HG03025 (cell line): ENCODE measurements around the gene GRIN1.

ENCODE experiments used
- ATAC-seq: cut with Tn5 transposase; IDR thresholded peaks from one replicate; pipeline ENCODE4 v1.9.1; 2021; ENCODE audit warnings: mild to moderate bottlenecking, moderate library complexity; ENCODE audit not compliant: unreplicated experiment, low FRiP score

The GRIN1 gene

DNA sequence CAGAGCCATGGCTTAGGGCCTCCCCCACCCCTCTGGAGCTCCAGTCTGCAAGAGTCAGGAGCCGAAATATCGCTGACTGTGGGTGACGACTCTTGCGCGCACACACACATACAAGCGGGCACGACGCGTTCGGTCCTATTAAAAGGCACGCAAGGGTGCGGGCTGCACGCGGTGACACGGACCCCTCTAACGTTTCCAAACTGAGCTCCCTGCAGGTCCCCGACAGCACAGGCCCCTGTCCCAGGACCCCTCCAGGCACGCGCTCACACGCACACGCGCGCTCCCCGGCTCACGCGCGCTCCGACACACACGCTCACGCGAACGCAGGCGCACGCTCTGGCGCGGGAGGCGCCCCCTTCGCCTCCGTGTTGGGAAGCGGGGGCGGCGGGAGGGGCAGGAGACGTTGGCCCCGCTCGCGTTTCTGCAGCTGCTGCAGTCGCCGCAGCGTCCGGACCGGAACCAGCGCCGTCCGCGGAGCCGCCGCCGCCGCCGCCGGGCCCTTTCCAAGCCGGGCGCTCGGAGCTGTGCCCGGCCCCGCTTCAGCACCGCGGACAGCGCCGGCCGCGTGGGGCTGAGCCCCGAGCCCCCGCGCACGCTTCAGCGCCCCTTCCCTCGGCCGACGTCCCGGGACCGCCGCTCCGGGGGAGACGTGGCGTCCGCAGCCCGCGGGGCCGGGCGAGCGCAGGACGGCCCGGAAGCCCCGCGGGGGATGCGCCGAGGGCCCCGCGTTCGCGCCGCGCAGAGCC lies at the start of gene GRIN1:
GRIN1 (plus strand) TSS at position 433 of the 746 bp plus-strand sequence. CDS start 333 bp downstream, outside the sequence.
- no peak for ATAC-seq

DNA sequence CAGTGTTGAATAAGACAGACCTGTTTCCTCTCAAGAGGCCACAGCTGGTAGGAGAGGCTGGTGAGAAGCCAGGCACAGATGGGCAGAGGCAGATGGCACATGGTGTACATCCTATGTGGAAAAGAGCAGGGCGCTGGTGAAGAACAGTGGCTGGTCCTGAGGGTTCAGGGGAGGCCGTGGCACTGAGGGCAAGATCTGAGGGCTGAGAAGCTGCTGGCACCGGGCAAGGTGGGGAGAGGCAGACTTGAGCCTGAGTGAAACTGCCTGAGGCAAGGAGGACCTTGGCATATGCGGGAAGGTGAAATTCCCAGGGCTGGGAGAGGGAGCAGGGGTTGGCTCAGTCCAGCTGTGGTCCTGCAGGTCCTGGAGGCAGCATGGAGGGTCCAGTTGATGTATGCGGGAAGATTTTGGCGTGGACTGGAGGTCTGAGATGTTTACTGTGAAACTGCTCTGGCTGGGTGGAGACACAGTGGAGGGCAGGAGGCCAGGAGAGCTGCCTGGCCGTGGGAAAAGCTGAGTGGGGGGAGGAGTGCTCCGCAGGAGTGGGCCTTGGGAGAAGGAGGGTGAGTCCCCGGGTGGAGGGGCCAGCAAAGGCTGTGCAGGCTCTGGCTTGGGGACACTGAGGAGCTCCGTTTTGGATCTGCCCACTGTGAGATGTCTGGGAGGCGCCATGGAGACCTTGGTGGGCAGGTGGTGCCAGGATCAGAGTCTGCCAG lies 49.6 kb upstream of the GRIN1 start:
- ATAC-seq: no peak

DNA sequence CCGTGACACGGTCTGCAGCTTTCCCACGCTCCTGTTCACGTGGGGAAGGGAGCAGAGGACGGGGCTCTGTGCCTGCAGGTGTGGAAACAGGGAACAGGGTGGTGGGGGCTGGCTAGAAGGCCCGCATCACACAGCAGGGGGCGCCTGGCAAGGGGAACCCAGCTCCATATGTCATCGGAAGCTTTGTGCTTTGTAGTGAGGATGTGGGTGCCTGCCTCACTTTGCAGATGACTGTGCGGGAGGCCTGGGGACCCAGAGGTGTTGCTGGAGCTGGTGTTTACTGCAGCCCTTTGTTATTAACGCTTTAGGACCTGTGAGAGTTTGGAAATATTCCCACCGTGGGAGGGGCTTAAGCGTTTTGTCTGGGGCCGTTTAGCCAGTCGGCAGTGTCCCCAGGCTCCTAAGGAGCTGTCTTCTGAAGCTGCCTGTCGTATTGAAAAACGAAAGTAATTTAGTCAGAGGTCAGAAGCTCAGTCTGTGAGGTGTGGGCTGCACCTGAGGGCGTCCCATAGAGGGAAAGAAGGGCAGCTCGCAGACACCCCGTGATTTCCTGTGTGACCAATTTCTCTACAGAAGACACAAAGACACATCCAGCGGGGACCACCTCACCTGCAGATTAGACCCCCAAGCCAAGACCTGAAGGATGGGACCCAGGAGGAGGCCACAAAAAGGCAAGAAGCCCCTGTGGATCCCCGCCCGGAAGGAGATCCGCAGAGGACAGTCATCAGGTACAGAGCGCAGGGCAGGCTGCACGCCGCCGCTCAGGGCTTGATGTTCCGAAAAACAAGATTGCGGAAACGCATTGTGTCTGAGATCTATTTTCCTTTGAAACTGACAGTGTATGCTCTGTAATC lies 43.1 kb upstream of the GRIN1 start:
- peak; percentile 58 for ATAC-seq

DNA sequence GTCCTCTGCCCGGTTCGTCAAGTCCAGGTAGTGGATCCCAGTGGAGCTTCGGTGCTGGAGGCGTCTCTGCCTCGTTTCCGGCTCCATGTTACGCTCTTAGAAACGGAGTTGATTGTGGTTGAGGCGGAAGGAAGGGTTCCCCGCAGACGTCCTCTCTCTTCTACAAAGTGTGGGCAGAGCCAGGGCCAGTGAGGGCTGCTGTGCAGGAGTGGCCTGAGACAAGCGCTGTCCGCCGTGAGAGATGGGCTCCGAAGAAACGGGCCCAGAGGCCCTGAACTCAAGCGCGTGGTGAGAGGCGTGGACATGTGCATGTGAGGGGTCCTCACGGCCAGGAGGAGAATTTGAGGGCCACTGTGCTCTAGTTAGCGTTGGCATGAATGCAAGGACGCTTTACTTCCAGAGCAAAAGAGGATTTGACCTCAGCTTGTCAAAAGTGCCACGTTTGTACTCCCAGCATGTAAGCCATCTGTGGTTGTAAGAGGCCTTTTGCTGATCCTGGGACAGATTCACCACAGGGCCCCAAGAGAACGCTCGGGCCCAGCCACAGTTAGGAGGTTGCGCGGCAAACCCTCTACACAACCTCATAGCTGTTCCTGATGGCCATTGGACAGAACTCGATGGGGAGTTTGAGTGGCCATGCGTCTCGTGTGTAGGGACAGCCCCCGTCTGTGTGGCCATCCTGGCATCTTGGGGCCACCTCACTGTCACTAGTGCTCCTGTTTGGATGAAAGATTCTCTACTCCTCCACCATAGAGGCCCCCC lies 42.0 kb upstream of the GRIN1 start:
- ATAC-seq: no peak

DNA sequence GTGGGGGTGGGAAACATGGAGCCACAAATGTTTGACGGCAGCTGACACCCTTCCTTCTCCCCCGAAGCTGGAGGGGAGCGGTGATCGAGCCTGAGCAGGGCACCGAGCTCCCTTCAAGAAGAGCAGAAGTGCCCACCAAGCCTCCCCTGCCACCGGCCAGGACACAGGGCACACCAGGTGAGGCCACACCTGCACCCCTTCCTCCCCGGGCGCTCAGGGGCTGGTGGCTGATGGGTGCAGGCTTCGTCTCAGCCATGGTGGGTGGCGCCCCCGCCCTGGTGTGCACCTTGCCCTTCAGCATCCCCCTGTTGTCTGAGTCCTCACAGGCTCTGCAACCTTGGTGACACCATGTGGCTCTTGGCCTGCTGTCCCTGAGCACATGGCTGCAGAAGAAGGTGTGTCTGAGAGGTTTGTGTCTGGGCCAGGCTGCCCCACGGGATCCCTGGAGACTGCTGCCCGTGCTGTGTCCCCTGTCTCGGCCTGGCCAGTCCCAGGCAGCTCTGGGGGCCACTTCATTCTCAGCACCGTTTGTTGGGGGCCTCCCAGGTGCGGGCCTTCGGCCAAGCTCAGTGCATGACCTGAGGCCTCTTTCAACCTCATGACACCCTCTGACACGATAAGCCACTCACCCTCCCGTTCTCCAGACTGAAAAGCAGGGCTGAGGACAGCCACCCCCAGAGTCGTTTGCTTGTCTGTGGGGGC lies 41.0 kb upstream of the GRIN1 start:
- ATAC-seq: no peak

DNA sequence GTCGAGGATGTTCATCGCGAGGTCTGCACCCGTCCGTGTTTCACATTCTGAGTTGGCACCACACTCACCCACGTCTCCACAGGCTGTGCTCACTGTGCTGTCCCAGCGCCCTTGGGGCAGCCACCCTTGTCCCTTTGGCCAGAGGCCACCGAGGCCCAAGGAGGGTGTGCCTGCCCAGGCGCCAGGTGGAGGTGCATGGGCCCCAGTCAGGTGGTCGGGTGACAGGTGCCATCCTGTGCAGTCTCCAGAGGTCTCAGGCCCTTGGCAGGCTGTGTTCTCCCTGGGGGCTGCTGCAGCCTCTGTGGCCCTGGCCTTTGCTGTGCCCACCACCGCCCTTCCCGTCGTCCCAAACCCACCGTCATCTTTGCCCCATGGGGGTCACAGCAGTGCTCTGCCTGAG lies 39.7 kb upstream of the GRIN1 start:
- ATAC-seq: no peak

DNA sequence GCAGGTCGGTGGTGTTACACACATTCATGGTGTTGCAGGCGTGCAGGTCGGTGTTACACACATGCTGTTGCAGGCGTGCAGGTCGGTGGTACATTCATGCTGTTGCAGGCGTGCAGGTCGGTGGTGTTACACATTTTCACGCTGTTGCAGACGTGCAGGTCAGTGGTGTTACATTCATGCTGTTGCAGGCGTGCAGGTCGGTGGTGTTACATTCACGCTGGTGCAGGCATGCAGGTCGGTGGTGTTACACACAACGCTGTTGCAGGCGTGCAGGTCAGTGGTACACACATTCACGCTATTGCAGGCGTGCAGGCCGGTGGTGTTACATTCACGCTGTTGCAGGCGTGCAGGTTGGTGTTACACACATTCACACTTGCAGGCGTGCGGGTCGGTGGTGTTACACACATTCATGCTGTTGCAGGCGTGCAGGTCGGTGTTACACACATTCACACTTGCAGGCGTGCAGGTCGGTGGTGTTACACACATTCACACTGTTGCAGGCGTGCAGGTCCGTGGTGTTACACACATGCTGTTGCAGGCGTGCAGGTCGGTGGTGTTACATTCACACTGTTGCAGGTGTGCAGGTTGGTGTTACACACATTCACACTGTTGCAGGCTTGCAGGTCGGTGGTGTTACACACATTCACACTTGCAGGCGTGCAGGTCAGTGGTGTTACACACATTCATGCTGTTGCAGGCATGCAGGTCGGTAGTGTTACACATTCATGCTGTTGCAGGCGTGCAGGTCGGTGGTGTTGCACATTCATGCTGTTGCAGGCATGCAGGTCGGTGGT lies 35.6 kb upstream of the GRIN1 start:
- ATAC-seq: no peak

DNA sequence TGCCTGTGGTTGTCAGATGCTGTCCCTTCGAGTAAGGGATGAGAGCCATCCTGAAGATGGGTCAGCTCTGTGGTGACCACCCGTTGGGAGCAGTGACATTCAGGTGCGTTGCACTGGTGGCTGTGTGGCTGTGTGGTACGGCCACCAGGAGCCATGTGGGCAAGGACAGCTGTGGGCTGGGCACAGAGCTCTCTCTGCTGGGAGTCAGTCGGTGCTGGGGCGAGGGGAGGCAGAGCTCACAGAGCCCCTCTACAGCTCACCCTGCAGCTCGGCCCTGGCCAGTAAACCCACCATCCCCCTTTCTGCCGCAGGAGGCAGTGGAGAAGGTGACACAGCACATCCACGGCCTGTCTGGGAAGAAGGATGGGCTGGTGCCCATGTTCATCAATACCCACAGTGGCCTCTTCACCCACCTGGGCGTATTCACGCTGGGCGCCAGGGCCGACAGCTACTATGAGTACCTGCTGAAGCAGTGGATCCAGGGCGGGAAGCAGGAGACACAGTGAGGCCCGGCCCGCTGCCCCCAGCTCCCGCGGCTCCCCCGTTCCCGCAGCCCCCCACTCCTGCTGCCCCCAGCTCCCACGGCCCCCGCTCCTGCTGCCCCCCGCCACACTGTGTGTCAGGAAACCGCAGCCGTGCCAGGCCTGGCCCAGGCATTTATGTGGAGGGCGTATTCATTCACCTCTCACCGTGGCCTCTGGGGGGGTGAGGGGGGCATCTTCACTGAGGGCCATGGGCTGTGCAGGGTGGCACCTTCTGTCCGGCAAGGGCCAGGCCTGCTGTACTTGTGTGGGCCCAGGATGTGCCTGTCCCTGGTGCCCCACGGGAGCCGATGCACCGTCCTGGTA lies 32.9 kb upstream of the GRIN1 start:
- no peak for ATAC-seq

DNA sequence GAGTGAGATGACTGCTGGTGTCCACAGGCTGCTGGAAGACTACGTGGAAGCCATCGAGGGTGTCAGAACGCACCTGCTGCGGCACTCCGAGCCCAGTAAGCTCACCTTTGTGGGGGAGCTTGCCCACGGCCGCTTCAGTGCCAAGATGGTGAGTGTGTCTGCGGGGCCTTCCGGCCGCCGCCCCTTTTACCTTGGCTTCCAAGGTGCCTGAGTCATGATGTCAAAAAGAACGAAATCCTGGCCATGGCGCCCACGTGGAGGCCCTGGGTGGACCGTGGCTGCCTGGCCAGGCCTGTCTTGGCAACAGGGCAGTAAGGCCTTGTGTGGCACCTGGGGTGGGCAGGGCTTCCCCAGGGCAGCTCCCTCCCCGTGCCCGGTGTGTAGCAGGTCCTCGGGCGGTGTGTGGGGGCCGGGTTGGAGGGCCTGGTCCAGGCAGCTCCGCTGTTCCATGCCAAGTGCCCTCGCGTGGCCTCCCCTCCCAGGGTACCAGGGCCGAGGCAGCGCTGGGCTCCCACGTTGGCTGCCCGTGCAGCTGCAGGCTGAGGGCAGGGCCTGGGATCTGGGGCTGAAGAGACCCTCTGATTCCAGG lies 32.2 kb upstream of the GRIN1 start:
- no peak for ATAC-seq

DNA sequence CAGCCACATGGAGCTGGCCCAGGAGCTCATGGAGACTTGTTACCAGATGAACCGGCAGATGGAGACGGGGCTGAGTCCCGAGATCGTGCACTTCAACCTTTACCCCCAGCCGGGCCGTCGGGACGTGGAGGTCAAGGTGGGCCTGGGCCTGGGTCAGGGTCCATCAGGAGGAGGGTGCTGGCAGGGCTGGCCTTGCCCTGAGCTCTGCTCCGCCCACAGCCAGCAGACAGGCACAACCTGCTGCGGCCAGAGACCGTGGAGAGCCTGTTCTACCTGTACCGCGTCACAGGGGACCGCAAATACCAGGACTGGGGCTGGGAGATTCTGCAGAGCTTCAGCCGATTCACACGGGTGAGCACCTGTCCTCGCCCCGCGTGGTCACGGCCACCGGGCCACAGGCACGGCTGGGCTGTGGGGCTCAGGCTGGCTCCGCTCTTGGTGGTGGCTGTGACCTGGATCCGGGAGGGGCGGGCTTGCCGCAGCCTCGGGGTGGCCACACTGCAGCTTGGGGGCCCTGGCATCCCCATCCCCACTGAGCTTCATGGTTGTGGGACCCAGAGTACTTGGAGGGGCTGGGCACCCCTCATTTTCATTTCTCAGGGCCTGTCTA lies 31.5 kb upstream of the GRIN1 start:
- ATAC-seq: no peak

DNA sequence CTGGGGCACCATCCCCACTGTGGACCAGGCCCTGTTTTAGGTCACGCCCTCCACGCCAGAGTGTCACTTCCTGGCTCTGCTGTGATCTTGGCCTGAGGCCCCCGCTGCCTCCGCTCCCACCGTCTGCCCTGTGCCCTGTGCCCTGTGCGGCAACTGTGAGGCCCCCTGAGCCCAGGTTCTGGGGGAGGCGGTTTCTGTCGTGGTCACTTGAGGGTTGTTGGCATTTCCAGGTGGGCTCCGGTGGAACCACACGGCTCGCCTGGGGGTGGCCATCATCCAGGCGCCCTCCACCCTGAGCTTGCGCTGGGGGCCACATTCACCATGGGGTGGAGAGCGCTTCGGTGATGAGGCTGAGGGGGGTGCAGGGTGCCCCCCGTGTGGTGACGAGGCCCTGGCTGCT lies 31.0 kb upstream of the GRIN1 start:
- ATAC-seq: no peak

DNA sequence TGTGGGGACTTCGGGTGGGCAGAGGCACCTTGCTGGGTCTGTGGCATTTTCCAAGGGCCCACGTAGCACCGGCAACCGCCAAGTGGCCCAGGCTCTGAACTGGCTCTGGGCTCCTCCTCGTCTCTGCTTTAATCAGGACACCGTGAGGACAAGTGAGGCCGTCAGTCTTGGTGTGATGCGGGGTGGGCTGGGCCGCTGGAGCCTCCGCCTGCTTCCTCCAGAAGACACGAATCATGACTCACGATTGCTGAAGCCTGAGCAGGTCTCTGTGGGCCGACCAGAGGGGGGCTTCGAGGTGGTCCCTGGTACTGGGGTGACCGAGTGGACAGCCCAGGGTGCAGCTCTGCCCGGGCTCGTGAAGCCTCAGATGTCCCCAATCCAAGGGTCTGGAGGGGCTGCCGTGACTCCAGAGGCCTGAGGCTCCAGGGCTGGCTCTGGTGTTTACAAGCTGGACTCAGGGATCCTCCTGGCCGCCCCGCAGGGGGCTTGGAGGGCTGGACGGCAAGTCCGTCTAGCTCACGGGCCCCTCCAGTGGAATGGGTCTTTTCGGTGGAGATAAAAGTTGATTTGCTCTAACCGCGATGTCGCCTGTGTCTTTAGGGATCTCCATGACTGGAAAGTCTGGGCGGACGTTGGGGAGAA lies 30.2 kb upstream of the GRIN1 start:
- no peak for ATAC-seq

DNA sequence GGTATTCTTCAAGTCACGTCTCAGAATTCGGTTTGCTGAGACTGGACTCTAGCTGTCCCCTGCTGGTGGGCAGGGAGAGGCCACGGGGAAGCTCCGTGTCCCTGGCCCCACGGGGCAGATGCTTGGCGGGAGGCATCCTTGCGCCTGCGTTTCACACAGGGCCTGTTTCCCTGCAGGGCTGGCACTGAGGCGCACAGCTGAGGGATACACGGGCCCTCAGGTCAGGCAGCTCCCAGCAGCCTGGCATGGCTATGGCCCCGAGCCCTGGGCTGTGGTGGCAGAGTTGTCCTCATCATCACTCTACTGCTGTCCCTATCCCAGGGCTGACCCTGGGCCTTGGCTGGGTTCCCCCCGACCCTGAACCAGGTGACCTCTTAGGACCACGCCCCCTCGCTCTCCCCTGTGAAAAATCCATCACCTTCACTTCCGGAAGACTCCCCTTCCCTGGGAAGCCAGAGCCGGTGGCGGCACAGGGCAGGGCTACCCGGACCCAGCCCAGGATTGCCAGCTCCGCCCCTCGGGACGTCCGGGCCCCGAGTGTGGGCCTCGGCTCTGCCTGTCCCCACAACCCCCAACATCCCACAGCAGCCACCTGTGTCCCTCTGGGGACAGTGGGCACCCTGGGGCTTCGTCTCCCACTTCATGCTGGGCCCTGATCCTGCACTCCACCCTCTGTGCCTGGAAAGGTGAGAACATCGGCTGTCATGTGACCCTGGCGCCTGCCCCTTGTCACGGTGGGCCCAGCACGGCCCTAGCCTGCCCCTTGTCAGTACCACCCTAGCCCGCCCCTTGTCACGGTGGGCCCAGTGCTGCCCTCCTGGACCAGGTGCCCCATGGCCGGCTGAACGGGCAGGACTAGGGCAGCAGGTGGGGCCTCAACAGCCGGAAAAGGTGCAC lies 29.5 kb upstream of the GRIN1 start:
- ATAC-seq: no peak

DNA sequence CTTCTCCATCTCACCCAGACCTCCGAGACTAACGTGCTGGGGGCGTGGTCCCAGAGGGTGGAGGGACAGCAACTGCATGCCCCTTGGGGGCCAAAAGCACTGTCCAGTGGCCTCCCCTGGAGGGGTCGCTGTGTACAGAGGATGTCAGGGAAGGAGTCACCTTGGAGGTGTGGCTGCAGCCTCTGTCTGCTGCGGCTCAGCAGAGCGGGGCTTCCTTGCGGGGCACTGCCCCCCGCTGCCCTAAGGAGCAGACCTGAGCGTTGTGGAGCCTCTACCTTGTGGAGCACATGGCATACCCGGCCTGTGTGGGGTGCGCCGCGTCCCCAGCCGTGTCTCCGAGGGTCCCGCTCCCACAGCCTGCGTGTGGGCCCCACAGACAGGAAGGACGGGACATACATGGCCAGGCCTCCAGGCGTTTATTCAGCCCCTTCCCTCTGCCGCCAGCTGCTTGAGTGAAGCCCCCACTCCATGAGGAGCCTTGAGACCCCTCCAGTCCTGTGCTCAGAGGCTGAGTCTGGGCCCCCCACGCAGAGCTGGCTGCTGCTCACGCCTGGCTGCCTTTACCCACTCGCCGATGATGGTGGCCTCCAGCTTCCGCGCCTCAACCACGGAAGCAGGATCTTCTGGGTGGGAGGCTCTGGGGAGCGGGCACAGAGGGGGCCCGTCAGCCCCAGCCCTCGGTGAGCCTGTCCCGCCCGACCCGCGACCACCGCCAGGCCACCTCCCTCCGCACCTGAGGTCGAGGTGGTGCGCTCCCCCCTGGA lies 28.6 kb upstream of the GRIN1 start:
- ATAC-seq: no peak
